ENCODE measurements around the gene PCDH18. TPM values are rescaled to one million over a fixed set of nuclear protein-coding genes. Genes with fewer than 3 reads are reported as not detected.

PCDH18 gene
- total and polyA plus RNA-seq, 2 of the 4 experiments (the other 2 are of a cell fraction), result 41.3 to 119 TPM

DNA sequence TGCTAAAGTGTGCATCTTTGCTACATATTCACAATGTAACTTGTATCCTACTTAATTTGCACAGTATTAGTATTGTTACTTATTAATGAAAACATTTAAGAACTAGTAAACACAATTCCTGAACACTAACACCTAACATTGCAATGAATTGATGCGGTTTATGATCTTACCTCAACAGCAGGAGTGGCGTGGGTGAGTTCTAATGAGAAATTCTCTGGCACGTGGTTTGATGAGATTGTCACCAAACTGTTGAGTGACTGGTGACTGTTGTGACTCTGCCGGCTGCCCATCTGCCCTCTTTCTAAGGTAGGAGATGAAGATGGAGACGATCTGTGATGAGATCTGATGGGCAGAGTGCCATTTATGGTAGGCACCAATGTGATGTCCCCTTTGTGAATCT is 2.9 kb downstream of the PCDH18 start:
- peak overlapping the region; percentile 64 for H2BK120ac ChIP-seq (ENCODE audit: low read depth, low read length)
- ATAC-seq (ENCODE audit: low read depth) (no peak), DNase-seq (no peak)
- H4K20me1 ChIP-seq (ENCODE audit: insufficient read depth, low read length), result peaks cover 20% of the 10 kb centered on the region; the same call in 1 of the 2 replicates
- ChIA-PET POLR2A (ENCODE audit: unreplicated experiment) (interaction anchor here (1.0 kb wide), 1 partner anchor 126 kb away, joined by 4 read pairs; no protein-coding TSS in a partner anchor), CTCF (interaction anchor here (1.5 kb wide), 1 partner anchor 131 kb away, joined by 3 read pairs; no protein-coding TSS in a partner anchor)
- peak overlapping the region; percentile 69 for H3K27ac ChIP-seq (ENCODE audit: insufficient read depth, low read length)
- peak overlapping the region; percentile 92 for H3K23ac ChIP-seq (ENCODE audit: low read depth, low read length)
- in situ Hi-C loops (cut with MboI; ENCODE audit: low sequenced_read_pairs) (loop anchor here (10.0 to 25.0 kb wide), 3 partner anchors 405 to 1158 kb away; no protein-coding TSS in a partner anchor), intact Hi-C loops (cut with micrococcal nuclease) (loop anchor here (5.0 kb wide), 1 partner anchor 662 kb away; no protein-coding TSS in a partner anchor), dilution Hi-C loops (cut with HindIII; ENCODE audit: low sequenced_read_pairs, unreplicated experiment) (no loop called here)
- H3K27me3 ChIP-seq (ENCODE audit: control insufficient read depth, insufficient read depth, low read length), result no peaks in the 10 kb centered on the region
- peak overlapping the region; percentile 22; the same call in 1 of the 2 replicates for H2BK20ac ChIP-seq (ENCODE audit: low read depth, low read length)
- peak overlapping the region in 1 of 2 experiments; percentile 68; a peak in 2 of 4 replicates for H4K8ac ChIP-seq (ENCODE audit: low read depth in 2 of 2, low read length in 2 of 2)
- H3K4me2 ChIP-seq (ENCODE audit: low read depth, low read length), result peak overlapping the region; percentile 95
- peak overlapping the region; percentile 76 for H2BK5ac ChIP-seq (ENCODE audit: low read depth, low read length, poor library complexity, severe bottlenecking)
- H4K5ac ChIP-seq (ENCODE audit: low read depth, low read length), result peak overlapping the region; percentile 44
- H3K4ac ChIP-seq (ENCODE audit: low read depth, low read length), result peak overlapping the region; percentile 39
- H2AK9ac ChIP-seq (replicated peaks; ENCODE audit: low read depth, low read length, poor library complexity), result peak overlapping the region; percentile 43
- BruUV-seq (replicated peaks), result no TSS peak
- TF ChIP-seq, protein P1, sequence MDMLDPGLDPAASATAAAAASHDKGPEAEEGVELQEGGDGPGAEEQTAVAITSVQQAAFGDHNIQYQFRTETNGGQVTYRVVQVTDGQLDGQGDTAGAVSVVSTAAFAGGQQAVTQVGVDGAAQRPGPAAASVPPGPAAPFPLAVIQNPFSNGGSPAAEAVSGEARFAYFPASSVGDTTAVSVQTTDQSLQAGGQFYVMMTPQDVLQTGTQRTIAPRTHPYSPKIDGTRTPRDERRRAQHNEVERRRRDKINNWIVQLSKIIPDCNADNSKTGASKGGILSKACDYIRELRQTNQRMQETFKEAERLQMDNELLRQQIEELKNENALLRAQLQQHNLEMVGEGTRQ (IDR thresholded peaks at IDR 0.05; ENCODE audit: low read depth, low read length), result no peak
- TF ChIP-seq MXI1 (IDR thresholded peaks at IDR 0.05; ENCODE audit: borderline replicate concordance, low read depth, low read length), result 0 out of 2 replicates have a peak, but pooled peaks have one; percentile 22
- peak overlapping the region; percentile 46; the same call in 1 of the 2 replicates for H2AK5ac ChIP-seq (ENCODE audit: low read depth, low read length)
- peaks cover 12 to 25% of the 10 kb centered on the region in 2 experiments for H3K79me1 ChIP-seq (ENCODE audit: low read depth in 1 of 2, low read length in 2 of 2)
- peaks cover 3% of the 10 kb centered on the region; the same call in 1 of the 2 replicates for H3K4me1 ChIP-seq (ENCODE audit: control insufficient read depth, insufficient read depth, low read length)
- peak overlapping the region; percentile 26; the same call in 1 of the 2 replicates for H4K91ac ChIP-seq (ENCODE audit: insufficient read depth, low read depth, low read length)
- peak overlapping the region; percentile 89 for H3K14ac ChIP-seq (replicated peaks; ENCODE audit: low read depth, low read length)
- no peak overlapping the region; the same call in 2 of the 3 replicates for H2BK15ac ChIP-seq (ENCODE audit: low read depth, low read length)
- peaks cover 46% of the 10 kb centered on the region for H3K36me3 ChIP-seq (ENCODE audit: control insufficient read depth, insufficient read depth, low read length)
- H3K18ac ChIP-seq (ENCODE audit: low read depth, low read length), result peak overlapping the region; percentile 90
- peak overlapping the region; percentile 94 for H3K9ac ChIP-seq (ENCODE audit: low read depth, low read length)
- no CpG with 5 or more reads among the region's 5 CpGs for WGBS, 2 experiments (ENCODE audit: extremely low coverage in 2 of 2, insufficient read length in 1 of 2)
- H2AFZ ChIP-seq (replicated peaks; ENCODE audit: low read length, poor library complexity), result peak overlapping the region; percentile 78
- H3K9me1 ChIP-seq (ENCODE audit: insufficient read depth, low read length), result 0 out of 2 replicates have a peak, but pooled peaks cover 2% of the 10 kb centered on the region
- no peaks in the 10 kb centered on the region for H3K9me3 ChIP-seq (ENCODE audit: control insufficient read depth, insufficient read depth, low read length)
- peak overlapping the region; percentile 97 for H3K56ac ChIP-seq (ENCODE audit: extremely low read depth, insufficient read depth, low read length)
- H3K4me3 ChIP-seq (ENCODE audit: insufficient read depth, low read depth, low read length), result peak overlapping the region; percentile 62
